Naive thymus-derived CD8-positive, alpha-beta T cell (primary cell): ENCODE results near the gene MMP23B. TPM values are rescaled to one million over a fixed set of nuclear protein-coding genes. Genes with fewer than 3 reads are reported as not detected.
A peak's percentile ranks its signal among the peaks of the same experiment; 100 is the strongest.
"Not testable (repeated sequence)": the region's sequence is repeated elsewhere in the genome, so short reads cannot be mapped to it uniquely, and the experiment has no call there.

Experiments used
- ATAC-seq, 2 donors: fragments of 150-1000 bp; cut with Tn5 transposase in 1 of 2; sonication (Bioruptor Pico), chemical (Tn5 transposase) in 1 of 2; 1 replicate in 1 of 2; 2 replicates in 1 of 2; pipeline ENCODE4 v1.10.0; 2021; ENCODE audit warnings: mild to moderate bottlenecking in 2 of 2, moderate library complexity in 2 of 2
- POLR2A ChIA-PET: fragments of 350-600 bp; sonication (Branson Sonifier 250); formaldehyde crosslinking; loops from one replicate; lab custom pipeline; 2021; ENCODE audit warnings: antibody characterized with exemption; lab: Charles Lee
- DNase-seq, 10 donors: peaks; one replicate each; pipeline versions ENCODE4 v3.0.0 to v3.0.0-alpha.2; 2020 to 2022
- H3K27ac Mint-ChIP-seq, 10 donors: one replicate each; pipeline ENCODE4 v1.8.0; 2020 to 2022; ENCODE audit warnings: mild to moderate bottlenecking in 10 of 10, mixed read lengths in 10 of 10, moderate library complexity in 4 of 10, inconsistent platforms in 1 of 10
- H3K27me3 Mint-ChIP-seq, 5 donors: one replicate each; pipeline ENCODE4 v1.8.0; 2021 to 2022; ENCODE audit warnings: mixed read lengths in 5 of 5
- H3K36me3 Mint-ChIP-seq, 3 donors: one replicate each; pipeline ENCODE4 v1.8.0; 2020 to 2022; ENCODE audit warnings: mixed read lengths in 3 of 3, mild to moderate bottlenecking in 2 of 3, inconsistent platforms in 1 of 3
- H3K4me1 Mint-ChIP-seq, 4 donors: one replicate each; pipeline ENCODE4 v1.8.0; 2021 to 2022; ENCODE audit warnings: mixed read lengths in 4 of 4
- H3K4me3 Mint-ChIP-seq, 10 donors: one replicate each; pipeline ENCODE4 v1.8.0; 2020 to 2022; ENCODE audit warnings: mild to moderate bottlenecking in 10 of 10, mixed read lengths in 10 of 10, moderate library complexity in 6 of 10, inconsistent platforms in 1 of 10
- H3K9me3 Mint-ChIP-seq, 9 donors: one replicate each; pipeline ENCODE4 v1.8.0; 2020 to 2022; ENCODE audit warnings: mixed read lengths in 9 of 9, mild to moderate bottlenecking in 3 of 9, inconsistent platforms in 1 of 9, moderate library complexity in 1 of 9
- polyA plus RNA-seq, 3 donors: library from polyadenylated mRNA; unstranded; fragments of 300-500 nt; fragmentation: Illumina TruSeq; gene quantifications; one replicate each; pipeline ENCODE4 v1.2.3, GENCODE V29; 2021
- total RNA-seq, 8 experiments: library from RNA in 2 of 8; stranded (reverse) in 2 of 8; gene quantifications; one replicate each; pipeline ENCODE4 v1.2.3 and lab custom pipeline; 2021 to 2026

MMP23B gene
- total and polyA plus RNA-seq, 5 experiments from 2014 or later: 1.1 to 6.1 (median 3.0) TPM; not detected in 1

DNA sequence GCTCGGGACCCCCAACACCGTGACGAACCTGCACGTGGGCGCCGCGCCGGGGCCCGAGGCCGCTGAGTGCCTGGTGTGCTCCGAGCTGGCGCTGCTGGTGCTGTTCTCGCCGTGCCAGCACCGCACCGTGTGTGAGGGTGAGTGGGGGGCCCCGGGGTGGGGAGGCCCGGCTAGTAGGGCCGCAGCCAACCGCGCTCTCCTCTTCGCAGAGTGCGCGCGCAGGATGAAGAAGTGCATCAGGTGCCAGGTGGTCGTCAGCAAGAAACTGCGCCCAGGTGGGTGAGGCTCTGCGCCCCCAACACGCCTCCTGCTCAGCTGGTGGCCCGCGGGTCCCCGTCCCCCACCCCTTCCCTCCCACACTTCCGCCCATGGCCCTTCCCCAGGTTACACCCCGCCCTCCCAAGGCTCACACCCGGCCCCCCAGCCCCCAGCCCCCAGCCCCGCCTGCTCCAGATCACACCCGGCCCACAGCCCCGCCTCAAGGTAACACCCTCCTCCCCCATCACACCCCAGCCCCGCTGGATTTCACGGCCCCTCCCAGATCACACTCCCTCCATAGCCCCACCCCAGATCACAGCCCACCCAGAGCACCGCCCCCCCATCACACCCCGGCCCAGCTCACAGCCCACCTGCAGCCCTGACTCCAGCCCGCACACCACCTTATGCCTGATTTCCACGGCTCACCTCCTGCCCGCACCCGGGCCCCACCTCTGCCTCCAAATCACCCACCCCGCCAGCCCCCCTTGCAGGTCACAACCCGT, 2.4 kb upstream of the MMP23B start:
- Mint-ChIP-seq H3K9me3 (peaks cover 0 to 1% (median 0%) of the 10 kb centered on the region in 9 donors), H3K4me1 (peaks cover 5 to 14% (median 8%) of the 10 kb centered on the region in 4 donors), H3K36me3 (no peaks in the 10 kb centered on the region), H3K27ac (peak overlapping the region; percentile 48 to 97 (median 94)), H3K4me3 (peak overlapping the region; percentile 62 to 89 (median 80)), H3K27me3 (peaks cover 0 to 4% (median 0%) of the 10 kb centered on the region in 5 donors)
- ATAC-seq (peak; percentile 44 to 54), DNase-seq (peak in 9 of 10 donors; percentile 65 to 90 (median 81))
- POLR2A ChIA-PET: interaction anchor here (0.6 to 8.4 kb wide), 19 partner anchors 13 to 596 kb away, joined by 3 to 246 read pairs (median 4); partner anchors contain the start of genes CCNL2, CDK11A, MIB2 and MRPL20

DNA sequence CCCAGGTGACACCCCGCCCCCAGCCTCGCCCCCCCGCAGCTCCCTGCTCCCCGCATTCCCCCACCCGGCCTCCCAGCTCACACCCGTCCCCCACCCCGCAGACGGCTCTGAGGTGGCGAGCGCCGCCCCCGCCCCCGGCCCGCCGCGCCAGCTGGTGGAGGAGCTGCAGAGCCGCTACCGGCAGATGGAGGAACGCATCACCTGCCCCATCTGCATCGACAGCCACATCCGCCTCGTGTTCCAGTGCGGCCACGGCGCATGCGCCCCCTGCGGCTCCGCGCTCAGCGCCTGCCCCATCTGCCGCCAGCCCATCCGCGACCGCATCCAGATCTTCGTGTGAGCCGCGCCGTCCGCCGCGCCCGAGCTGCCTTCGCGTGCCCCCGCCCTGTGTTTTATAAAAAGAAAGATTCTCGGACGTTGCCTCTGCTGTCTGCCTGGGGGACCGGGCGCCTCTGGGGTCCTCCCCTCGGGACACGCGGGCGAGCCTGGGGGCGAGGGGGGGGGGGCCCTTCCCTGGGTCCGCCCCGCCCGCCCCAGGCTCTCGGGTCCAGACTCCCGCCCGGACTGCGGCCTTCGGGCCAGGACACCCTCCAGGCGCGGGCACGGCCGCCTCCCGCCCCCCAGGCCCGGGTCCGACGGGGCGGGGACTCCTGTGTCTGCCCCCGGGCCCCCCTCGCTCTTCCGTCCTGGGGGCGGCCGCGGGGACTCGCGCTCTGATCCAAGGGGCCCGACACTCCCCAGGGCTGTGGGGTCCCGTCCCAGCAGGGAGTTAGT, 1.6 kb upstream of the MMP23B start:
- peak; percentile 73 to 78 for ATAC-seq

DNA sequence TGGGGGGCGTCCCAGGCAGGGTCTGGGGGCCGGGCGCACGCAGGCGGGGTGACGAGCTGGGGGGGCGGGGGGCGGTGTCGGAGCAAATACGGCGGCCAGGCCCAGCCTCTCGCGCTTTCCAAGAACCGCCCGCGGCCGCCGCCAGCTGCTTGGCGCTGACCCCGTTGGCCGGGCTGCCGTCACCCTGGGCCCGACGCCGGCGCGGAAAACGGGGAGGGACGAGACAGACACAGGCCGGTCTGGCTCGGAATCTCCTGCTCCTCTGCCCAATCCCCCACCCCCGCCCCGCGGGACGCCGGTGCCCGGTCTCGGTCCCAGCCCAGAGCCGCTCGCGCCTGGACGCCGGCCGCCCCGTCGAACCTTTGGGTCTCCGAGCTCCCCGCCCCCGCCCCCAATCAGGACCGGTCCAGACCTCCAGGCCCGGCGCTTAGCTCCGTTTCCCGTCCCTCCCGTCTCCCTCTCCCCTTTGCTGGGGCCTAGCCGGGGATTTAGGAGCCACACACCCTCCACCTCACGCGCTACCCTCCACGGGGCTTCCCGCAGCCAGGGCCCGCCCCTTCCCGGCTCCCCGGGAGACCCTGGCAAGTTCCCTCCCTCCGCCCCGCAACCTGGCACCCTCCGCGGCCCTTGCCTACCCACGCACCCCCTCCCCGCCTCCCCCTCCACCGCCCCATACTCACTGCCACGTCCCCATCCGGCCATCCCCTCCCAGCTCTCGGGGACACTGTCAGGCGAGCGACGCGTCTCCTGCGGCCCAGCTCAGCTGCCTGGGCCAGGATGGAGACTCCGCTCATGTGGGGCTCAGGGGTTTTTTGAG, 800 bp upstream of the MMP23B start:
- POLR2A ChIA-PET: interaction anchor here (0.5 to 8.4 kb wide), 10 partner anchors 14 to 278 kb away, joined by 3 to 246 read pairs (median 5); partner anchors contain the start of genes CDK11A and MIB2
- ATAC-seq (no peak), DNase-seq (peak in 6 of 10 donors; percentile 15 to 68 (median 36))
- Mint-ChIP-seq H3K36me3 (peaks cover 0 to under 1% (median 0%) of the 10 kb centered on the region in 3 donors), H3K27ac (peak overlapping the region in 8 of 10 donors; percentile 9 to 94 (median 78)), H3K4me1 (peaks cover 2 to 9% (median 6%) of the 10 kb centered on the region in 4 donors), H3K27me3 (peaks cover 0 to 4% (median 0%) of the 10 kb centered on the region in 5 donors), H3K4me3 (peak overlapping the region; percentile 45 to 86 (median 76)), H3K9me3 (peaks cover 0 to 1% (median 0%) of the 10 kb centered on the region in 9 donors)

More for the DNA sequence above, 1.6 kb upstream of the MMP23B start:
- Mint-ChIP-seq H3K27me3 (peaks cover 0 to 4% (median 0%) of the 10 kb centered on the region in 5 donors), H3K9me3 (peaks cover 0 to 1% (median 0%) of the 10 kb centered on the region in 9 donors), H3K27ac (peak overlapping the region; percentile 83 to 99 (median 95)), H3K36me3 (no peaks in the 10 kb centered on the region), H3K4me1 (peaks cover 4 to 12% (median 7%) of the 10 kb centered on the region in 4 donors), H3K4me3 (peak overlapping the region; percentile 85 to 94 (median 91))
- DNase-seq: peak; percentile 90 to 97 (median 94)
- POLR2A ChIA-PET: interaction anchor here (0.5 to 8.4 kb wide), 16 partner anchors 14 to 595 kb away, joined by 3 to 246 read pairs (median 5); partner anchors contain the start of genes CCNL2, CDK11A, MIB2 and MRPL20

DNA sequence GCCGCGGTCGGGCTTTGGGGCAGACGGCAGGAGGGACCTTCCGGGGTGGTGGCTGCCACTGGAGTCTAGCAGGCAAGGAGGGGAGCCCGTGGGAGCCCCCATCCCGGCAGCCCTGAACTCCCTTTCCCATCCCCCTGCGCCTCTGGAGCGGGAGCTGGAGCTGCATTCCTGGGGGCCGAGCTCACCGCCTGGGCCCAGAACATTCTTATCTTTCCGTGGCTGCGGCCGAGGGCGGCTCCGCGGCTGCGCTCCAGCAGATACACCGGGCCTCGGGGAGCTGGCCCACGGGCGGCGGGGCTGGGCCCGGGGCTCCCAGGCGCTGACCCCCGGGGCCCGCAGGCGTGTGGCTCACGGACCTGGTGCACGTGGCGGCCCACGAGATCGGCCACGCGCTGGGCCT, 1.4 kb downstream of the MMP23B start:
- ATAC-seq, DNase-seq, POLR2A ChIA-PET, H3K27ac Mint-ChIP-seq, H3K9me3 Mint-ChIP-seq, H3K27me3 Mint-ChIP-seq, H3K4me3 Mint-ChIP-seq, H3K36me3 Mint-ChIP-seq, H3K4me1 Mint-ChIP-seq: not testable (repeated sequence)

DNA sequence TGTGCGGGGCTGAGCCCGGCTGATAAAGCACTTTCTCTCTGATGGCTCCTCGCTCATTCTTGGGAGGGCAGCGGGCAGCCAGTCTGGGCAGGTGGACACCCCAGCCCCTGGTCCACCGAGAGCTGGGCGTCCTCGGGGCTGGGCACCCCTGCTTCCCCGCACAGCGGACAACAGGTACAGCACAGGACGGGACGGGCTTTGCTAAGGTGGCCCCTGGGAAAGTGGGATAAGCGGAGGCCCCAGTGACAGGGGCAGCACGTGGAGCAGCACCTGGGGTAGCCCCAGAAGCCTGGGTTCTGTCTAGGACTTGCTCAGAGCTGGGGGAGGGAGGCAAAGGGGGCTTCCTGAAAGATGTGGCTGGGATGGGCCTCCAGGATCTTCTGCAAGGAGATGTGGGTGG, 2.6 kb downstream of the MMP23B start:
- H3K4me1 Mint-ChIP-seq, H3K9me3 Mint-ChIP-seq, ATAC-seq, H3K27ac Mint-ChIP-seq, H3K4me3 Mint-ChIP-seq, H3K27me3 Mint-ChIP-seq, POLR2A ChIA-PET: not testable (repeated sequence)
- peak in 1 of 10 donors; percentile 56 for DNase-seq
- H3K36me3 Mint-ChIP-seq: peaks cover 0 to 12% (median 0%) of the 10 kb centered on the region in 3 donors

DNA sequence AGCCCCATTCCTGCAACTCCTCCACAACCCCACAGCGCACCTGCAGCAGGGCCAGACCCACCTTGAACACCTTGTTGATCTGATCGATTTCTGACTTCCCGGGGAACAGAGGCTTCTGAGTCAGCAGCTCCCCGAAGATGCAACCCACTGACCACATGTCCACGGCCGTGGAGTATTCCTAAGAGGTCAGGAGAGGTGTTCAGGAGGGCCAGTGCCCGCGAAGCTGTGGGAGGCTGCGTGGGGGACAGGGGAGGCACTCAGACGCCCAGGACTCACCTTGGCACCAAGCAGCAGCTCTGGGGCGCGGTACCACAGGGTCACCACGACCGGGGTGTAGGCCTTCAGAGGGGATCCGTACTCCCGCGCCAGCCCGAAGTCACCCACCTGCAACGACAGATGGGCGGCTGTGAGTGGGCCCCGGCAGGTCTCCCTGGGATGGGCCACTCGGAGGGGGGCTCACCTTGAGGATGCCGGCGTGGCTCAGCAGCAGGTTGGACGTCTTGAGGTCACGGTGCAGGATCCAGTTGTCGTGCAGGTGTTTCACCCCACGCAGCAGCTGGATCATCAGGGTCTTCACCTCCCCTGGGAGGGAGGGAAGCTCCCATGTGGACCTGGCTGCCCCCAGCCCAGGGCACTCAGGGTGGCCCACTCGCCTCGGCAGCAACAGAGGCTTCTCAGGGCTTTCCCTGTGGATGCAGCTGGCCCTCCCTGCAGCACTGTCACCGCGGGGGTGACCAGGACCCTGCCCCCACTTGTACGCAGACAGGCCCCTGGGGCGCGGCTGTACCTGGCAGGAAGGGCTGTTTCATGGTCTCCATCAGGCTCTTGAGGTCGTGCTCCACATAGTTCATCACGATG, 4.9 kb downstream of the MMP23B start:
- H3K36me3 Mint-ChIP-seq: peaks cover 0 to 17% (median 0%) of the 10 kb centered on the region in 3 donors
- peak overlapping the region in 1 of 10 donors; percentile 5 for H3K27ac Mint-ChIP-seq
- H3K27me3 Mint-ChIP-seq, H3K9me3 Mint-ChIP-seq, POLR2A ChIA-PET, ATAC-seq, H3K4me1 Mint-ChIP-seq, H3K4me3 Mint-ChIP-seq: not testable (repeated sequence)
- peak in 1 of 10 donors; percentile 61 for DNase-seq

DNA sequence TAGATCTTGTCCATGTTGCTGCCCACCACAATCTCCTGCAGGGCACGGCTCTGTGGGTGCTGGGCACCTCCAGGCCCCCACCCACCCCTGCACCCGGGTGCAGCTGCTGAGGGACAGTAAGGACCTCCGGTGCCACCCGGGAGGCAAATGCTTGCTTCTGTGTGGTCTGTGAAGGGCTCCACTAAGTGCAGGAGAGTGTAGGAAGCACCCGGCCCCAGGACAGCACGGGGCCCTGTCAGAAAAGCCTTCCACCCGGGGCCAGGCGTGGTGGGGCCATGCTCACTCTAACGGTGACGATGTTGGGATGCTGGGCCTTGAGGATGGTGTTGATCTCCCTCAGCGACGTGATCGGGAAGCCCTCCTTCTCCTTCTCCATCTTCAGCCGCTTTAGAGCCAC, 5.5 kb downstream of the MMP23B start:
- H3K27me3 Mint-ChIP-seq, H3K4me3 Mint-ChIP-seq, DNase-seq, H3K4me1 Mint-ChIP-seq, ATAC-seq, POLR2A ChIA-PET, H3K9me3 Mint-ChIP-seq: not testable (repeated sequence)
- Mint-ChIP-seq H3K36me3 (peaks cover 0 to 17% (median 0%) of the 10 kb centered on the region in 3 donors), H3K27ac (peak overlapping the region in 1 of 10 donors; percentile 5)

DNA sequence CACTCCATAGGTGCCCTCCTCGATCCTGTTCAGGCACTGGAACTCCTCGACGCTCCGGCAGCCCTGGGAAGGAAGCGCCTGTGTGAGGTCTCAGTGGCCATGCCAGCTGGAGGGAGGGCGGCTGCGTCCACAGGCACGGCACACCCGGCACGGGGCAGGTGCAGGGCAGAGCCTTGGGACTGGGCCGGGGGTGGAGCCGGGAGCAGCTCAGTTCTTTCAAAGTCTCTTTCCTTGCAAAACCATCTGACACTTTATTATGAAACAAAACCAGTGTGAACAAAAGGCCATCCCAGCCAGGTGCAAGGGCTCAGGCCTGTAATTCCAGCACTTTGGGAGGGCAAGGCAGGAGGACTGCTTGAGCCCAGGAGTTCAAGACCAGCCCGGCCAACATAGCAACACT, 6.6 kb downstream of the MMP23B start:
- peaks cover 0 to 20% (median 0%) of the 10 kb centered on the region in 3 donors for H3K36me3 Mint-ChIP-seq
- DNase-seq, H3K4me1 Mint-ChIP-seq, ATAC-seq, H3K27ac Mint-ChIP-seq, H3K9me3 Mint-ChIP-seq, POLR2A ChIA-PET, H3K27me3 Mint-ChIP-seq, H3K4me3 Mint-ChIP-seq: not testable (repeated sequence)

DNA sequence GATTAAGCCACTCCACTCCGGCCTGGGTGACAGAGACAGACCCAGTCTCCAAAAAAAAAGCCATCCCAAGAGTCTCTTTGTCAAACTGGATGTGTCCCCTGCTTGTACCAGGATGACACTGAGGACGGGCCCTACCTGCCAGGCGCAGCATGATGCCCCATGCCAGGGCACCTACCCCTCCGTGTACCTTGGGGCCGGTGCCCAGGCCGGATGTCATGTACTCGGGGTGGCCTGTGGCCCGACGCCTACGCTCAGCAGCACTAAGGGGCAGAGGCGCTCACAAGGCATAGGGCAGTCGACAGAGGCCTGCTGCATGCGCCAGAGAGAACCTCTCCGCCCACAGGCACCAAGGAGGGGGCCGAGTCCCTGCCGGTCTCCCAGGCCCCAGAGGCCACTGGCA, 7.4 kb downstream of the MMP23B start:
- ATAC-seq, DNase-seq, H3K4me3 Mint-ChIP-seq, H3K27me3 Mint-ChIP-seq, H3K4me1 Mint-ChIP-seq, POLR2A ChIA-PET, H3K9me3 Mint-ChIP-seq, H3K27ac Mint-ChIP-seq: not testable (repeated sequence)
- H3K36me3 Mint-ChIP-seq: peaks cover 0 to 20% (median 0%) of the 10 kb centered on the region in 3 donors

DNA sequence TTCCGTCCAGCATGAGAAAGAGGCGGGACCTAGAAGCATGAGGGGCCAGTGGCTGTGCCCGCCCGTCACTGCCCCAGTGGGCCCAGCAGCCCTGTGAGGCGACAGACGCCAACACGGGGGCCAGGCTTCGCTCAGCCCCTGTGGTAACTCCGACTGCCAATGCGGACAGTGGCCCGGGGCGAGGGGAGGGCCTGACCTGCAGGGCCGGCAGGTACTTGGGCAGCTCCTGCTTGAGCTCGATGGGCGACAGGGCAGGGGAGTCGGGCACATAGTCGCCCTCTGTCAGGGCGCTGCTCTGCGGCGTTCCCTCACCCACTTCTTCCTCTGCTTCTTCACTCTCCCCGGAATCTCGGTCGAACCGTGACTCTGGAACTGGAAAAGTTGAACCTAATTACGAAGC, 8.1 kb downstream of the MMP23B start:
- ATAC-seq, POLR2A ChIA-PET, H3K27me3 Mint-ChIP-seq, H3K4me1 Mint-ChIP-seq, H3K27ac Mint-ChIP-seq, DNase-seq, H3K4me3 Mint-ChIP-seq, H3K9me3 Mint-ChIP-seq: not testable (repeated sequence)
- peaks cover 0 to 20% (median 0%) of the 10 kb centered on the region in 3 donors for H3K36me3 Mint-ChIP-seq

DNA sequence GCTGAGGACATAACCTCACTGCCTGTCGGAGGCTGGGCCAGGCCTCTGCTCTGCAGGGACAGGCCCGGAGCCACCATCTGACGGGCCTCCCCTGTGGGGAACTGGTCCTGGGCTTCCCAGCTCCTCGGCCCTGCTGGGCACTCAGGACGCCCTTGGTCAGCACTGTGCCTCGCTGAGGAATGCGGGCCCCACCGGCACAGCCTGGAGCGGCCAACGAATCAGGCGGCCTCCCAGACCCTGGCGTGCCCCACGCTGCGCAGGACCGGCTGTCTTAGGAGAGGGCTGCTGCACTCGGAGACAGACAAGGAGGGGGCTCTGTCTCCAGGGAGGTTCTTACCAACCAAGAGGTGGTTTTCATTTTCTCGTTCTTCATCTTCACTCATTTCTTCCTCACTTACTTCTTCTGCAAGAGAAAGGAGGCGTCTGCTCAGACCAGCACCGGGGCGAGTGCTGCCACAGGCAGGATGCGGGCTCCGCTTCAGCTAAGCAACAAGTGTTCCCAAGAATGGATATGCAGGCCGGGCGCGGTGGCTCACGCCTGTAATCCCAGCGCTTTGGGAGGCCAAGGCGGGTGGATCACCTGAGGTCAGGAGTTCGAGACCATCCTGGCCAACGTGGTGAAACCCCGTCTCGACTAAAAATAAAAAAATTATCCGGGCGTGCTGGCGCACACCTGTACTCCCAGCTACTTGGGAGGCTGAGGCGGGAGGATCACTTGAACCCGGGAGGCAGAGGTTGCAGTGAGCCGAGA, 8.9 kb downstream of the MMP23B start:
- peaks cover 0 to 24% (median 3%) of the 10 kb centered on the region in 3 donors for H3K36me3 Mint-ChIP-seq
- H3K4me1 Mint-ChIP-seq, H3K9me3 Mint-ChIP-seq, ATAC-seq, H3K27ac Mint-ChIP-seq, POLR2A ChIA-PET, H3K27me3 Mint-ChIP-seq, H3K4me3 Mint-ChIP-seq, DNase-seq: not testable (repeated sequence)
